ENCODE results near the gene KRTAP3-3.

Gene KRTAP3-3

GRCh38 chr17:40978575-40979151 is 15.3 kb downstream of the KRTAP3-3 start:
- Histone ChIP-seq H3K27ac (ENCODE audit: low read depth, low read length) (no peak overlapping the region), H3F3A (ENCODE audit: control insufficient read depth, insufficient read depth) (no peaks in the 10 kb centered on the region), H4K20me1 (ENCODE audit: control insufficient read depth, insufficient read depth, low read depth, low read length) (no peaks in the 10 kb centered on the region), H3K4me3 (ENCODE audit: low read length) (no peak overlapping the region), H3K4me2 (ENCODE audit: low read length) (no peak overlapping the region), H3K36me3 (ENCODE audit: control insufficient read depth, low read length) (no peaks in the 10 kb centered on the region), H3K4me1 (ENCODE audit: control insufficient read depth, low read length) (no peaks in the 10 kb centered on the region), H3K9me3 (ENCODE audit: control insufficient read depth, insufficient read depth, low read length) (no peaks in the 10 kb centered on the region), H3K79me2 (ENCODE audit: control insufficient read depth, low read length) (no peaks in the 10 kb centered on the region), H3K9me2 (replicated peaks; ENCODE audit: control insufficient read depth, low read length) (no peaks in the 10 kb centered on the region), H3K27me3 (ENCODE audit: control insufficient read depth, low read length) (no peaks in the 10 kb centered on the region; the same call in none of the 2 replicates)
- TF ChIP-seq CTCF (IDR thresholded peaks at IDR 0.05; ENCODE audit: low read depth, low read length, poor library complexity, severe bottlenecking) = no peak
- no peak for TF ChIP-seq EZH2phosphoT487 (IDR thresholded peaks at IDR 0.05; ENCODE audit: borderline replicate concordance, low read length)

GRCh38 chr17:40975516-40975915 is 18.4 kb downstream of the KRTAP3-3 start:
- H3K27ac ChIP-seq (ENCODE audit: low read depth, low read length) = no peak overlapping the region

GRCh38 chr17:40974366-40974765 is 19.6 kb downstream of the KRTAP3-3 start:
- no peak overlapping the region for H3K4me3 ChIP-seq (ENCODE audit: low read length)
- H3F3A ChIP-seq (ENCODE audit: control insufficient read depth, insufficient read depth) = no peaks in the 10 kb centered on the region
- no peaks in the 10 kb centered on the region for H3K9me2 ChIP-seq (replicated peaks; ENCODE audit: control insufficient read depth, low read length)
- H3K4me1 ChIP-seq (ENCODE audit: control insufficient read depth, low read length) = no peaks in the 10 kb centered on the region
- no peak overlapping the region for H3K4me2 ChIP-seq (ENCODE audit: low read length)
- H3K27me3 ChIP-seq (ENCODE audit: control insufficient read depth, low read length) = 0 out of 2 replicates have a peak, but pooled peaks cover 3% of the 10 kb centered on the region
- TF ChIP-seq EZH2phosphoT487 (IDR thresholded peaks at IDR 0.05; ENCODE audit: borderline replicate concordance, low read length) (no peak), CTCF (IDR thresholded peaks at IDR 0.05; ENCODE audit: low read depth, low read length, poor library complexity, severe bottlenecking) (no peak)
- no peaks in the 10 kb centered on the region for H4K20me1 ChIP-seq (ENCODE audit: control insufficient read depth, insufficient read depth, low read depth, low read length)
- no peaks in the 10 kb centered on the region for H3K36me3 ChIP-seq (ENCODE audit: control insufficient read depth, low read length)
- no peaks in the 10 kb centered on the region for H3K79me2 ChIP-seq (ENCODE audit: control insufficient read depth, low read length)
- no peak overlapping the region for H3K27ac ChIP-seq (ENCODE audit: low read depth, low read length)
- H3K9me3 ChIP-seq (ENCODE audit: control insufficient read depth, insufficient read depth, low read length) = no peaks in the 10 kb centered on the region

More at GRCh38 chr17:40975516-40975915, 18.4 kb downstream of the KRTAP3-3 start:
- no peaks in the 10 kb centered on the region for H3F3A ChIP-seq (ENCODE audit: control insufficient read depth, insufficient read depth)
- H3K9me3 ChIP-seq (ENCODE audit: control insufficient read depth, insufficient read depth, low read length) = no peaks in the 10 kb centered on the region
- H3K27me3 ChIP-seq (ENCODE audit: control insufficient read depth, low read length) = 0 out of 2 replicates have a peak, but pooled peaks cover 3% of the 10 kb centered on the region
- no peaks in the 10 kb centered on the region for H3K4me1 ChIP-seq (ENCODE audit: control insufficient read depth, low read length)
- TF ChIP-seq EZH2phosphoT487 (IDR thresholded peaks at IDR 0.05; ENCODE audit: borderline replicate concordance, low read length) (no peak), CTCF (IDR thresholded peaks at IDR 0.05; ENCODE audit: low read depth, low read length, poor library complexity, severe bottlenecking) (no peak)
- no peak overlapping the region for H3K4me3 ChIP-seq (ENCODE audit: low read length)
- H3K36me3 ChIP-seq (ENCODE audit: control insufficient read depth, low read length) = no peaks in the 10 kb centered on the region
- no peaks in the 10 kb centered on the region for H3K79me2 ChIP-seq (ENCODE audit: control insufficient read depth, low read length)
- H3K9me2 ChIP-seq (replicated peaks; ENCODE audit: control insufficient read depth, low read length) = no peaks in the 10 kb centered on the region
- no peak overlapping the region for H3K4me2 ChIP-seq (ENCODE audit: low read length)
- H4K20me1 ChIP-seq (ENCODE audit: control insufficient read depth, insufficient read depth, low read depth, low read length) = no peaks in the 10 kb centered on the region

Measured in DOHH2 (cell line).